ENCODE data around the gene ZNF705A.
"Not testable (repeated sequence)": the region's sequence is repeated elsewhere in the genome, so short reads cannot be mapped to it uniquely, and the experiment has no call there.

DNA sequence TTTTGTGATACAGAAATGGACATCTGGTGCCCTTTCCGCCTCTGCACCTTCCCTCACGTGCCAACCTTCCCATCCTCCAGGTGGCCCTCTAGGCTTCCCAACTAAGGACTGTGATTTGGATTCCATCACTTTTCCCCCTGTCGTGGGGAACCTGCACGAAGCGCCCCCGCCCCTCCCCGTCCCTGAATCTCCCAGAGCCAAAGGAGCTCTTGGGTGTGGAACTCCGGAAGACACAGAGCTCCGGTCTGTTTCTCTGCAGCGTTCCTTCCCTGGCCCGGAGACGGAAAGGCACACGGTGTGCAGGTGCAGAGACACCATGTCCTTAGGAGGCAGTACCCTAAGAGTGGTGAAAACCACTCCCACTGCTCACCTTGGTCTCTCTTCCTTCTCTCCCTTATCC lies 66.8 kb downstream of the ZNF705A start:
- TF ChIP-seq, protein P1, sequence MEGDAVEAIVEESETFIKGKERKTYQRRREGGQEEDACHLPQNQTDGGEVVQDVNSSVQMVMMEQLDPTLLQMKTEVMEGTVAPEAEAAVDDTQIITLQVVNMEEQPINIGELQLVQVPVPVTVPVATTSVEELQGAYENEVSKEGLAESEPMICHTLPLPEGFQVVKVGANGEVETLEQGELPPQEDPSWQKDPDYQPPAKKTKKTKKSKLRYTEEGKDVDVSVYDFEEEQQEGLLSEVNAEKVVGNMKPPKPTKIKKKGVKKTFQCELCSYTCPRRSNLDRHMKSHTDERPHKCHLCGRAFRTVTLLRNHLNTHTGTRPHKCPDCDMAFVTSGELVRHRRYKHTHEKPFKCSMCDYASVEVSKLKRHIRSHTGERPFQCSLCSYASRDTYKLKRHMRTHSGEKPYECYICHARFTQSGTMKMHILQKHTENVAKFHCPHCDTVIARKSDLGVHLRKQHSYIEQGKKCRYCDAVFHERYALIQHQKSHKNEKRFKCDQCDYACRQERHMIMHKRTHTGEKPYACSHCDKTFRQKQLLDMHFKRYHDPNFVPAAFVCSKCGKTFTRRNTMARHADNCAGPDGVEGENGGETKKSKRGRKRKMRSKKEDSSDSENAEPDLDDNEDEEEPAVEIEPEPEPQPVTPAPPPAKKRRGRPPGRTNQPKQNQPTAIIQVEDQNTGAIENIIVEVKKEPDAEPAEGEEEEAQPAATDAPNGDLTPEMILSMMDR (IDR thresholded peaks at IDR 0.05; ENCODE audit: insufficient read depth, low read length, poor library complexity, severe bottlenecking): not testable (repeated sequence)
- TF ChIP-seq EZH2phosphoT487 (conservative IDR thresholded peaks at IDR 0.05; ENCODE audit: low read length): not testable (repeated sequence)

All from SU-DHL-6 (cell line).